HCT116 (cell line): ENCODE results near the gene THRAP3. TPM values are rescaled to one million over a fixed set of nuclear protein-coding genes. Genes with fewer than 3 reads are reported as not detected.

Experiments used
- ATAC-seq: fragments of 200-7000 bp; cut with Tn5 transposase; 2 replicates; pipeline ENCODE4 v1.9.1; 2020; ENCODE audit warnings: mild to moderate bottlenecking, moderate library complexity
- BruUV-seq: library from RNA; stranded (reverse); fragments of 400-500 nt; replicated peaks from 2 replicates; lab custom pipeline; 2021; lab: Mats Ljungman, UMichigan
- CTCF ChIA-PET: fragments of 300-600 bp; sonication (Branson Sonifier 250); formaldehyde crosslinking; loops from one replicate; lab custom pipeline; 2021; ENCODE audit warnings: antibody characterized with exemption; lab: Charles Lee
- POLR2A ChIA-PET: fragments of 300-600, 350-600 bp; sonication (Branson Sonifier 250); formaldehyde crosslinking; loops from one replicate; lab custom pipeline; 2021; ENCODE audit warnings: antibody characterized with exemption; lab: Charles Lee
- RAD21 ChIA-PET, 2 experiments: fragments of 300-600 bp; sonication (Branson Sonifier 250); formaldehyde crosslinking; loops; one replicate each; lab custom pipeline; 2023; ENCODE audit warnings: low total read pairs in 2 of 2; ENCODE audit not compliant: uncharacterized antibody in 2 of 2, unreplicated experiment in 2 of 2, low non-redundant PET in 1 of 2; lab: Charles Lee
- DNase-seq: peaks from one replicate; pipeline ENCODE4 v3.0.0-alpha.2; 2010; ENCODE audit warnings: low read depth, low spot score
- H2AFZ ChIP-seq: fragments of 200-600 bp; shearing (Covaris generic), sonication (generic); 2 replicates; pipeline ENCODE4 v1.6.1; 2017; ENCODE audit warnings: low read depth, mixed run types, mixed read lengths, antibody characterized with exemption, low read length; ENCODE audit not compliant: poor library complexity, severe bottlenecking
- H3K27ac ChIP-seq: 2 replicates; pipeline ENCODE4 v1.5.1; 2012; ENCODE audit warnings: low read depth, low read length
- H3K27me3 ChIP-seq: fragments of 200-600 bp; sonication (generic); 2 replicates; pipeline ENCODE4 v1.6.1; 2016; ENCODE audit warnings: mixed run types, low read length, mixed read lengths; ENCODE audit not compliant: insufficient read depth
- H3K36me3 ChIP-seq, 2 experiments: fragments of 200-500 bp in 1 of 2; fragments of 200-600 bp in 1 of 2; sonication (Bioruptor generic) in 1 of 2; sonication (generic) in 1 of 2; 2 replicates each; pipeline versions ENCODE4 v1.5.1 to v1.6.1; 2014 to 2016; ENCODE audit warnings: low read length in 2 of 2, inconsistent platforms in 1 of 2, mixed read lengths in 1 of 2, mixed run types in 1 of 2; ENCODE audit not compliant: insufficient read depth in 2 of 2, control insufficient read depth in 1 of 2
- H3K4me1 ChIP-seq, 2 experiments: fragments of 200-600 bp in 1 of 2; sonication (generic) in 1 of 2; 2 replicates each; pipeline versions ENCODE4 v1.5.1 to v1.6.1; 2012 to 2017; ENCODE audit warnings: low read length in 2 of 2, inconsistent platforms in 1 of 2, mild to moderate bottlenecking in 1 of 2, mixed read lengths in 1 of 2, mixed run types in 1 of 2, moderate library complexity in 1 of 2; ENCODE audit not compliant: insufficient read depth in 2 of 2, control insufficient read depth in 1 of 2
- H3K4me2 ChIP-seq: fragments of 200-600 bp; sonication (generic); 2 replicates; pipeline ENCODE4 v1.6.1; 2017; ENCODE audit warnings: mixed run types, low read length, mixed read lengths
- H3K4me3 ChIP-seq, 2 experiments: fragments of 200-600 bp in 1 of 2; sonication (generic) in 1 of 2; replicated peaks in 1 of 2; 2 replicates each; pipeline ENCODE4 v1.5.1; 2011 to 2016; ENCODE audit warnings: low read length in 2 of 2, control low read depth in 1 of 2, low read depth in 1 of 2, mild to moderate bottlenecking in 1 of 2, mixed read lengths in 1 of 2, mixed run types in 1 of 2
- H3K79me2 ChIP-seq: fragments of 200-600 bp; sonication (generic); 2 replicates; pipeline ENCODE4 v1.6.1; 2017; ENCODE audit warnings: mild to moderate bottlenecking, mixed run types, low read length, moderate library complexity, mixed read lengths; ENCODE audit not compliant: insufficient read depth
- H3K9ac ChIP-seq: fragments of 200-600 bp; sonication (generic); 2 replicates; pipeline ENCODE4 v1.6.1; 2016; ENCODE audit warnings: low read length, mixed read lengths
- H3K9me2 ChIP-seq: fragments of 200-600 bp; sonication (generic), shearing (Covaris generic); 2 replicates; pipeline ENCODE4 v1.6.1; 2017; ENCODE audit warnings: mixed run types, mild to moderate bottlenecking, moderate library complexity; ENCODE audit not compliant: insufficient read depth
- H3K9me3 ChIP-seq, 2 experiments: fragments of 200-500 bp in 1 of 2; fragments of 200-600 bp in 1 of 2; sonication (Bioruptor generic) in 1 of 2; sonication (generic) in 1 of 2; 2 replicates each; pipeline ENCODE4 v1.6.1; 2014 to 2017; ENCODE audit warnings: low read length in 2 of 2, mixed read lengths in 2 of 2, inconsistent platforms in 1 of 2, low read depth in 1 of 2, mild to moderate bottlenecking in 1 of 2, mixed run types in 1 of 2, moderate library complexity in 1 of 2; ENCODE audit not compliant: control insufficient read depth in 1 of 2, insufficient read depth in 1 of 2
- H4K20me1 ChIP-seq: fragments of 200-600 bp; sonication (generic), shearing (Covaris generic); 2 replicates; pipeline ENCODE4 v1.6.1; 2017; ENCODE audit warnings: mixed run types, mild to moderate bottlenecking, moderate library complexity; ENCODE audit not compliant: insufficient read depth
- ATF3 ChIP-seq: IDR thresholded peaks from 2 replicates; pipeline ENCODE4 v1.6.1; 2012
- CBX3 ChIP-seq: IDR thresholded peaks from 2 replicates; pipeline ENCODE4 v1.6.1; 2012; ENCODE audit warnings: low read depth
- CEBPB ChIP-seq: IDR thresholded peaks from 2 replicates; pipeline ENCODE4 v1.6.1; 2012; ENCODE audit warnings: low read depth
- EGR1 ChIP-seq: IDR thresholded peaks from 2 replicates; pipeline ENCODE4 v1.6.1; 2012; ENCODE audit warnings: low read depth
- ELF1 ChIP-seq: IDR thresholded peaks from 2 replicates; pipeline ENCODE4 v1.6.1; 2012; ENCODE audit warnings: low read depth, borderline replicate concordance
- EZH2 ChIP-seq: fragments of 200-600 bp; sonication (generic); IDR thresholded peaks from 2 replicates; pipeline ENCODE4 v1.6.1; 2017; ENCODE audit warnings: antibody characterized with exemption, mixed run types
- EZH2phosphoT487 ChIP-seq: fragments of 200-600 bp; IDR thresholded peaks from 2 replicates; pipeline ENCODE4 v1.6.1; 2018; ENCODE audit warnings: antibody characterized with exemption, borderline replicate concordance
- FOSL1 ChIP-seq: IDR thresholded peaks from 2 replicates; pipeline ENCODE4 v1.6.1; 2012; ENCODE audit warnings: low read depth
- POLR2A ChIP-seq: IDR thresholded peaks from 2 replicates; pipeline ENCODE4 v1.7.0; 2011; ENCODE audit warnings: borderline replicate concordance; ENCODE audit not compliant: insufficient read depth, insufficient read length; ENCODE audit errors: extremely low read depth
- POLR2AphosphoS5 ChIP-seq: IDR thresholded peaks from 2 replicates; pipeline ENCODE4 v1.6.1; 2011; ENCODE audit warnings: mild to moderate bottlenecking, low read depth, low read length, moderate library complexity
- SIN3A ChIP-seq: IDR thresholded peaks from 2 replicates; pipeline ENCODE4 v1.6.1; 2012; ENCODE audit warnings: low read depth
- SP1 ChIP-seq: IDR thresholded peaks from 2 replicates; pipeline ENCODE4 v1.6.1; 2012; ENCODE audit warnings: low read depth
- SRF ChIP-seq: IDR thresholded peaks from 2 replicates; pipeline ENCODE4 v1.6.1; 2012; ENCODE audit warnings: low read depth
- TCF7L2 ChIP-seq: IDR thresholded peaks from 2 replicates; pipeline ENCODE4 v1.7.0; 2011; ENCODE audit warnings: borderline replicate concordance, inconsistent platforms; ENCODE audit not compliant: insufficient read depth, insufficient read length; ENCODE audit errors: extremely low read depth
- YY1 ChIP-seq: IDR thresholded peaks from 2 replicates; pipeline ENCODE4 v1.6.1; 2011; ENCODE audit warnings: low read length, low read depth, moderate library complexity, mild to moderate bottlenecking; ENCODE audit not compliant: insufficient replicate concordance; ENCODE audit errors: extremely low read depth
- intact Hi-C: fragments of 100-400 bp; cut with micrococcal nuclease; formaldehyde crosslinking; loops from 2 replicates; pipeline ENCODE4 v1.10.0; 2022
- total RNA-seq: library from RNA; stranded (reverse); gene quantifications from one replicate; pipeline ENCODE4 v1.2.1, GENCODE V29; 2021; ENCODE audit not compliant: unreplicated experiment
- TF ChIP-seq, protein P1 (sequence below): IDR thresholded peaks from 2 replicates; pipeline ENCODE4 v1.6.1; 2012; ENCODE audit warnings: low read depth
- TF ChIP-seq, protein P2 (sequence below), 3 experiments: fragments of 200-600 bp in 1 of 3; sonication (generic) in 1 of 3; IDR thresholded peaks in 2 of 3; conservative IDR thresholded peaks in 1 of 3; 2 replicates each; pipeline ENCODE4 v1.5.1; 2012 to 2017; ENCODE audit warnings: low read depth in 2 of 3, low read length in 2 of 3, antibody characterized with exemption in 1 of 3, borderline replicate concordance in 1 of 3, control low read depth in 1 of 3, mild to moderate bottlenecking in 1 of 3, mixed read lengths in 1 of 3, mixed run types in 1 of 3, moderate library complexity in 1 of 3; ENCODE audit not compliant: insufficient read depth in 1 of 3
- TF ChIP-seq, protein P3 (sequence below): IDR thresholded peaks from 2 replicates; pipeline ENCODE4 v1.6.1; 2012

The THRAP3 gene
- total RNA-seq, 1 experiment from 2014 or later, result 144 TPM

GRCh38 chr1:36304970-36305914 is 81.0 kb downstream of the THRAP3 start:
- H3K4me3 ChIP-seq, result no peak overlapping the region
- CTCF ChIA-PET, result no interaction called here
- no peak for ATAC-seq

More at GRCh38 chr1:36304970-36305914, 81.0 kb downstream of the THRAP3 start:
- TF ChIP-seq, protein P1, sequence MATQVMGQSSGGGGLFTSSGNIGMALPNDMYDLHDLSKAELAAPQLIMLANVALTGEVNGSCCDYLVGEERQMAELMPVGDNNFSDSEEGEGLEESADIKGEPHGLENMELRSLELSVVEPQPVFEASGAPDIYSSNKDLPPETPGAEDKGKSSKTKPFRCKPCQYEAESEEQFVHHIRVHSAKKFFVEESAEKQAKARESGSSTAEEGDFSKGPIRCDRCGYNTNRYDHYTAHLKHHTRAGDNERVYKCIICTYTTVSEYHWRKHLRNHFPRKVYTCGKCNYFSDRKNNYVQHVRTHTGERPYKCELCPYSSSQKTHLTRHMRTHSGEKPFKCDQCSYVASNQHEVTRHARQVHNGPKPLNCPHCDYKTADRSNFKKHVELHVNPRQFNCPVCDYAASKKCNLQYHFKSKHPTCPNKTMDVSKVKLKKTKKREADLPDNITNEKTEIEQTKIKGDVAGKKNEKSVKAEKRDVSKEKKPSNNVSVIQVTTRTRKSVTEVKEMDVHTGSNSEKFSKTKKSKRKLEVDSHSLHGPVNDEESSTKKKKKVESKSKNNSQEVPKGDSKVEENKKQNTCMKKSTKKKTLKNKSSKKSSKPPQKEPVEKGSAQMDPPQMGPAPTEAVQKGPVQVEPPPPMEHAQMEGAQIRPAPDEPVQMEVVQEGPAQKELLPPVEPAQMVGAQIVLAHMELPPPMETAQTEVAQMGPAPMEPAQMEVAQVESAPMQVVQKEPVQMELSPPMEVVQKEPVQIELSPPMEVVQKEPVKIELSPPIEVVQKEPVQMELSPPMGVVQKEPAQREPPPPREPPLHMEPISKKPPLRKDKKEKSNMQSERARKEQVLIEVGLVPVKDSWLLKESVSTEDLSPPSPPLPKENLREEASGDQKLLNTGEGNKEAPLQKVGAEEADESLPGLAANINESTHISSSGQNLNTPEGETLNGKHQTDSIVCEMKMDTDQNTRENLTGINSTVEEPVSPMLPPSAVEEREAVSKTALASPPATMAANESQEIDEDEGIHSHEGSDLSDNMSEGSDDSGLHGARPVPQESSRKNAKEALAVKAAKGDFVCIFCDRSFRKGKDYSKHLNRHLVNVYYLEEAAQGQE, result no peak
- TF ChIP-seq EGR1, result no peak
- no peak for TF ChIP-seq ATF3
- no peak for TF ChIP-seq EZH2phosphoT487
- TF ChIP-seq, protein P2, sequence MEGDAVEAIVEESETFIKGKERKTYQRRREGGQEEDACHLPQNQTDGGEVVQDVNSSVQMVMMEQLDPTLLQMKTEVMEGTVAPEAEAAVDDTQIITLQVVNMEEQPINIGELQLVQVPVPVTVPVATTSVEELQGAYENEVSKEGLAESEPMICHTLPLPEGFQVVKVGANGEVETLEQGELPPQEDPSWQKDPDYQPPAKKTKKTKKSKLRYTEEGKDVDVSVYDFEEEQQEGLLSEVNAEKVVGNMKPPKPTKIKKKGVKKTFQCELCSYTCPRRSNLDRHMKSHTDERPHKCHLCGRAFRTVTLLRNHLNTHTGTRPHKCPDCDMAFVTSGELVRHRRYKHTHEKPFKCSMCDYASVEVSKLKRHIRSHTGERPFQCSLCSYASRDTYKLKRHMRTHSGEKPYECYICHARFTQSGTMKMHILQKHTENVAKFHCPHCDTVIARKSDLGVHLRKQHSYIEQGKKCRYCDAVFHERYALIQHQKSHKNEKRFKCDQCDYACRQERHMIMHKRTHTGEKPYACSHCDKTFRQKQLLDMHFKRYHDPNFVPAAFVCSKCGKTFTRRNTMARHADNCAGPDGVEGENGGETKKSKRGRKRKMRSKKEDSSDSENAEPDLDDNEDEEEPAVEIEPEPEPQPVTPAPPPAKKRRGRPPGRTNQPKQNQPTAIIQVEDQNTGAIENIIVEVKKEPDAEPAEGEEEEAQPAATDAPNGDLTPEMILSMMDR (IDR thresholded peaks at IDR 0.05 in 2 of 3, conservative IDR thresholded peaks at IDR 0.05 in 1 of 3; ENCODE audit: borderline replicate concordance in 1 of 3, insufficient read depth in 1 of 3, low read depth in 2 of 3, low read length in 2 of 3), result no peak
- no peak for TF ChIP-seq CBX3
- TF ChIP-seq FOSL1, result no peak
- TF ChIP-seq SP1, result no peak
- TF ChIP-seq SRF, result no peak
- TF ChIP-seq POLR2A, result no peak
- no peak for TF ChIP-seq YY1
- TF ChIP-seq POLR2AphosphoS5, result no peak
- no peak for TF ChIP-seq CEBPB
- TF ChIP-seq TCF7L2, result no peak
- no peak for TF ChIP-seq SIN3A
- no peak for TF ChIP-seq EZH2
- TF ChIP-seq, protein P3, sequence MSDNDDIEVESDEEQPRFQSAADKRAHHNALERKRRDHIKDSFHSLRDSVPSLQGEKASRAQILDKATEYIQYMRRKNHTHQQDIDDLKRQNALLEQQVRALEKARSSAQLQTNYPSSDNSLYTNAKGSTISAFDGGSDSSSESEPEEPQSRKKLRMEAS, result no peak
- TF ChIP-seq ELF1, result no peak
- Histone ChIP-seq H4K20me1 (no peaks in the 10 kb centered on the region), H3K36me3 (peaks cover 39 to 40% of the 10 kb centered on the region in 2 experiments), H3K79me2 (peaks cover 22% of the 10 kb centered on the region; the same call in 1 of the 2 replicates), H3K9me3 (no peaks in the 10 kb centered on the region), H3K4me1 (peaks cover 8 to 28% of the 10 kb centered on the region in 2 experiments; a peak in 3 of 4 replicates), H3K27ac (peak overlapping the region; percentile 81), H3K9me2 (no peaks in the 10 kb centered on the region), H3K27me3 (no peaks in the 10 kb centered on the region), H3K9ac (peak overlapping the region; percentile 63; the same call in 1 of the 2 replicates), H2AFZ (no peak overlapping the region), H3K4me2 (peak overlapping the region; percentile 82)
- no TSS peak for BruUV-seq
- ChIA-PET POLR2A (interaction anchor here (0.6 to 2.0 kb wide), 2 partner anchors 21 to 81 kb away, joined by 3 to 12 read pairs; no protein-coding TSS in a partner anchor), RAD21 (no interaction called here)
- intact Hi-C loops, result no loop called here
- no peak for DNase-seq
